HCT116 (cell line): ENCODE results near the gene RCVRN. TPM values are rescaled to one million over a fixed set of nuclear protein-coding genes. Genes with fewer than 3 reads are reported as not detected.

ENCODE experiments used
- ATAC-seq: fragments of 200-7000 bp; cut with Tn5 transposase; 2 replicates; pipeline ENCODE4 v1.9.1; 2020; ENCODE audit warnings: mild to moderate bottlenecking, moderate library complexity
- BruUV-seq: library from RNA; stranded (reverse); fragments of 400-500 nt; replicated peaks from 2 replicates; lab custom pipeline; 2021; lab: Mats Ljungman, UMichigan
- CTCF ChIA-PET: fragments of 300-600 bp; sonication (Branson Sonifier 250); formaldehyde crosslinking; loops from one replicate; lab custom pipeline; 2021; ENCODE audit warnings: antibody characterized with exemption; lab: Charles Lee
- POLR2A ChIA-PET: fragments of 300-600, 350-600 bp; sonication (Branson Sonifier 250); formaldehyde crosslinking; loops from one replicate; lab custom pipeline; 2021; ENCODE audit warnings: antibody characterized with exemption; lab: Charles Lee
- RAD21 ChIA-PET, 2 experiments: fragments of 300-600 bp; sonication (Branson Sonifier 250); formaldehyde crosslinking; loops; one replicate each; lab custom pipeline; 2023; ENCODE audit warnings: low total read pairs in 2 of 2; ENCODE audit not compliant: uncharacterized antibody in 2 of 2, unreplicated experiment in 2 of 2, low non-redundant PET in 1 of 2; lab: Charles Lee
- DNase-seq: peaks from one replicate; pipeline ENCODE4 v3.0.0-alpha.2; 2010; ENCODE audit warnings: low read depth, low spot score
- H2AFZ ChIP-seq: fragments of 200-600 bp; shearing (Covaris generic), sonication (generic); 2 replicates; pipeline ENCODE4 v1.6.1; 2017; ENCODE audit warnings: low read depth, mixed run types, mixed read lengths, antibody characterized with exemption, low read length; ENCODE audit not compliant: poor library complexity, severe bottlenecking
- H3K27ac ChIP-seq: 2 replicates; pipeline ENCODE4 v1.5.1; 2012; ENCODE audit warnings: low read depth, low read length
- H3K27me3 ChIP-seq: fragments of 200-600 bp; sonication (generic); 2 replicates; pipeline ENCODE4 v1.6.1; 2016; ENCODE audit warnings: mixed run types, low read length, mixed read lengths; ENCODE audit not compliant: insufficient read depth
- H3K36me3 ChIP-seq, 2 experiments: fragments of 200-500 bp in 1 of 2; fragments of 200-600 bp in 1 of 2; sonication (Bioruptor generic) in 1 of 2; sonication (generic) in 1 of 2; 2 replicates each; pipeline versions ENCODE4 v1.5.1 to v1.6.1; 2014 to 2016; ENCODE audit warnings: low read length in 2 of 2, inconsistent platforms in 1 of 2, mixed read lengths in 1 of 2, mixed run types in 1 of 2; ENCODE audit not compliant: insufficient read depth in 2 of 2, control insufficient read depth in 1 of 2
- H3K4me1 ChIP-seq, 2 experiments: fragments of 200-600 bp in 1 of 2; sonication (generic) in 1 of 2; 2 replicates each; pipeline versions ENCODE4 v1.5.1 to v1.6.1; 2012 to 2017; ENCODE audit warnings: low read length in 2 of 2, inconsistent platforms in 1 of 2, mild to moderate bottlenecking in 1 of 2, mixed read lengths in 1 of 2, mixed run types in 1 of 2, moderate library complexity in 1 of 2; ENCODE audit not compliant: insufficient read depth in 2 of 2, control insufficient read depth in 1 of 2
- H3K4me2 ChIP-seq: fragments of 200-600 bp; sonication (generic); 2 replicates; pipeline ENCODE4 v1.6.1; 2017; ENCODE audit warnings: mixed run types, low read length, mixed read lengths
- H3K4me3 ChIP-seq, 2 experiments: fragments of 200-600 bp in 1 of 2; sonication (generic) in 1 of 2; replicated peaks in 1 of 2; 2 replicates each; pipeline ENCODE4 v1.5.1; 2011 to 2016; ENCODE audit warnings: low read length in 2 of 2, control low read depth in 1 of 2, low read depth in 1 of 2, mild to moderate bottlenecking in 1 of 2, mixed read lengths in 1 of 2, mixed run types in 1 of 2
- H3K79me2 ChIP-seq: fragments of 200-600 bp; sonication (generic); 2 replicates; pipeline ENCODE4 v1.6.1; 2017; ENCODE audit warnings: mild to moderate bottlenecking, mixed run types, low read length, moderate library complexity, mixed read lengths; ENCODE audit not compliant: insufficient read depth
- H3K9ac ChIP-seq: fragments of 200-600 bp; sonication (generic); 2 replicates; pipeline ENCODE4 v1.6.1; 2016; ENCODE audit warnings: low read length, mixed read lengths
- H3K9me2 ChIP-seq: fragments of 200-600 bp; sonication (generic), shearing (Covaris generic); 2 replicates; pipeline ENCODE4 v1.6.1; 2017; ENCODE audit warnings: mixed run types, mild to moderate bottlenecking, moderate library complexity; ENCODE audit not compliant: insufficient read depth
- H3K9me3 ChIP-seq, 2 experiments: fragments of 200-500 bp in 1 of 2; fragments of 200-600 bp in 1 of 2; sonication (Bioruptor generic) in 1 of 2; sonication (generic) in 1 of 2; 2 replicates each; pipeline ENCODE4 v1.6.1; 2014 to 2017; ENCODE audit warnings: low read length in 2 of 2, mixed read lengths in 2 of 2, inconsistent platforms in 1 of 2, low read depth in 1 of 2, mild to moderate bottlenecking in 1 of 2, mixed run types in 1 of 2, moderate library complexity in 1 of 2; ENCODE audit not compliant: control insufficient read depth in 1 of 2, insufficient read depth in 1 of 2
- H4K20me1 ChIP-seq: fragments of 200-600 bp; sonication (generic), shearing (Covaris generic); 2 replicates; pipeline ENCODE4 v1.6.1; 2017; ENCODE audit warnings: mixed run types, mild to moderate bottlenecking, moderate library complexity; ENCODE audit not compliant: insufficient read depth
- CEBPB ChIP-seq: IDR thresholded peaks from 2 replicates; pipeline ENCODE4 v1.6.1; 2012; ENCODE audit warnings: low read depth
- CTCF ChIP-seq, 3 experiments: fragments of 200-600 bp in 1 of 3; sonication (generic) in 1 of 3; IDR thresholded peaks in 2 of 3; conservative IDR thresholded peaks in 1 of 3; 2 replicates each; pipeline ENCODE4 v1.5.1; 2012 to 2017; ENCODE audit warnings: low read depth in 2 of 3, low read length in 2 of 3, antibody characterized with exemption in 1 of 3, borderline replicate concordance in 1 of 3, control low read depth in 1 of 3, mild to moderate bottlenecking in 1 of 3, mixed read lengths in 1 of 3, mixed run types in 1 of 3, moderate library complexity in 1 of 3; ENCODE audit not compliant: insufficient read depth in 1 of 3
- EZH2 ChIP-seq: fragments of 200-600 bp; sonication (generic); IDR thresholded peaks from 2 replicates; pipeline ENCODE4 v1.6.1; 2017; ENCODE audit warnings: antibody characterized with exemption, mixed run types
- EZH2phosphoT487 ChIP-seq: fragments of 200-600 bp; IDR thresholded peaks from 2 replicates; pipeline ENCODE4 v1.6.1; 2018; ENCODE audit warnings: antibody characterized with exemption, borderline replicate concordance
- JUND ChIP-seq: IDR thresholded peaks from 2 replicates; pipeline ENCODE4 v1.6.1; 2012
- POLR2A ChIP-seq: IDR thresholded peaks from 2 replicates; pipeline ENCODE4 v1.7.0; 2011; ENCODE audit warnings: borderline replicate concordance; ENCODE audit not compliant: insufficient read depth, insufficient read length; ENCODE audit errors: extremely low read depth
- POLR2AphosphoS5 ChIP-seq: IDR thresholded peaks from 2 replicates; pipeline ENCODE4 v1.6.1; 2011; ENCODE audit warnings: mild to moderate bottlenecking, low read depth, low read length, moderate library complexity
- RAD21 ChIP-seq: IDR thresholded peaks from 2 replicates; pipeline ENCODE4 v1.6.1; 2012; ENCODE audit warnings: low read depth, mild to moderate bottlenecking
- REST ChIP-seq: IDR thresholded peaks from 2 replicates; pipeline ENCODE4 v1.6.1; 2012; ENCODE audit warnings: low read depth
- SIN3A ChIP-seq: IDR thresholded peaks from 2 replicates; pipeline ENCODE4 v1.6.1; 2012; ENCODE audit warnings: low read depth
- SP1 ChIP-seq: IDR thresholded peaks from 2 replicates; pipeline ENCODE4 v1.6.1; 2012; ENCODE audit warnings: low read depth
- YY1 ChIP-seq: IDR thresholded peaks from 2 replicates; pipeline ENCODE4 v1.6.1; 2011; ENCODE audit warnings: low read length, low read depth, moderate library complexity, mild to moderate bottlenecking; ENCODE audit not compliant: insufficient replicate concordance; ENCODE audit errors: extremely low read depth
- ZFX ChIP-seq: fragments of 450-650 bp; IDR thresholded peaks from 2 replicates; pipeline ENCODE4 v1.6.1; 2017
- intact Hi-C: fragments of 100-400 bp; cut with micrococcal nuclease; formaldehyde crosslinking; loops from 2 replicates; pipeline ENCODE4 v1.10.0; 2022
- total RNA-seq: library from RNA; stranded (reverse); gene quantifications from one replicate; pipeline ENCODE4 v1.2.1, GENCODE V29; 2021; ENCODE audit not compliant: unreplicated experiment
- TF ChIP-seq, protein P1 (sequence below): IDR thresholded peaks from 2 replicates; pipeline ENCODE4 v1.6.1; 2012

The RCVRN gene
- total RNA-seq, 1 experiment from 2014 or later, result not detected

- no peak overlapping the region for H3K4me2 ChIP-seq
- no peaks in the 10 kb centered on the region for H3K79me2 ChIP-seq
- H2AFZ ChIP-seq, result no peak overlapping the region
- H3K4me1 ChIP-seq, result peaks cover 6 to 21% of the 10 kb centered on the region in 2 experiments
- no peak for ATAC-seq
- no peaks in the 10 kb centered on the region for H3K36me3 ChIP-seq
- TF ChIP-seq CTCF (IDR thresholded peaks at IDR 0.05 in 2 of 3, conservative IDR thresholded peaks at IDR 0.05 in 1 of 3; ENCODE audit: borderline replicate concordance in 1 of 3, insufficient read depth in 1 of 3, low read depth in 2 of 3, low read length in 2 of 3) (no peak), REST (no peak), CEBPB (no peak), JUND (no peak), EZH2phosphoT487 (no peak), ZFX (no peak), POLR2A (no peak), POLR2AphosphoS5 (no peak), SP1 (no peak), SIN3A (no peak), YY1 (no peak), RAD21 (no peak), EZH2 (no peak)
- TF ChIP-seq, protein P1, sequence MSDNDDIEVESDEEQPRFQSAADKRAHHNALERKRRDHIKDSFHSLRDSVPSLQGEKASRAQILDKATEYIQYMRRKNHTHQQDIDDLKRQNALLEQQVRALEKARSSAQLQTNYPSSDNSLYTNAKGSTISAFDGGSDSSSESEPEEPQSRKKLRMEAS, result no peak
- H3K9me3 ChIP-seq, result no peaks in the 10 kb centered on the region
- H3K27ac ChIP-seq, result no peak overlapping the region
- H3K9ac ChIP-seq, result no peak overlapping the region
- no peaks in the 10 kb centered on the region for H4K20me1 ChIP-seq
- RAD21 ChIA-PET, result interaction anchor here in 1 of 2 experiments (1.1 kb wide), 1 partner anchor 688 kb away, joined by 3 read pairs; no protein-coding TSS in a partner anchor
- H3K27me3 ChIP-seq, result 0 out of 2 replicates have a peak, but pooled peaks cover 5% of the 10 kb centered on the region
- BruUV-seq, result no TSS peak
- DNase-seq, result no peak
- no peaks in the 10 kb centered on the region for H3K9me2 ChIP-seq
- POLR2A ChIA-PET, result no interaction called here
- no peak overlapping the region for H3K4me3 ChIP-seq
- intact Hi-C loops, result loop anchor here (5.0 kb wide), 1 partner anchor 691 kb away; no protein-coding TSS in a partner anchor
- CTCF ChIA-PET, result interaction anchor here (1.1 to 3.2 kb wide), 3 partner anchors 30 to 56 kb away, joined by 4 to 25 read pairs (median 4); no protein-coding TSS in a partner anchor
Measured at GRCh38 chr17:9926150-9926804, 21.2 kb upstream of the RCVRN start.
